ENCODE measurements around the gene ING1.

GRCh38 chr13:110756219-110756631, 42.7 kb downstream of the ING1 start:
- TF ChIP-seq CTCF (IDR thresholded peaks at IDR 0.05; ENCODE audit: low read depth, low read length), result no peak
- TF ChIP-seq MAX (IDR thresholded peaks at IDR 0.05; ENCODE audit: low read depth, low read length), result no peak
- no peak for TF ChIP-seq POLR2A (IDR thresholded peaks at IDR 0.05; ENCODE audit: extremely low read depth, insufficient read length)

Measured in NB4 (cell line).